GM12875 (cell line): ENCODE measurements around the gene PKIB.

Experiments
- H3K4me3 ChIP-seq: one replicate; pipeline ENCODE4 v1.5.1; 2011; ENCODE audit warnings: low read depth, low read length, control low read depth
- CTCF ChIP-seq: IDR thresholded peaks from 2 replicates; pipeline ENCODE4 v1.5.1; 2011; ENCODE audit warnings: low read depth, mild to moderate bottlenecking, control low read depth, inconsistent platforms, low read length, moderate library complexity, borderline replicate concordance; ENCODE audit not compliant: insufficient read depth

Gene PKIB, protein sequence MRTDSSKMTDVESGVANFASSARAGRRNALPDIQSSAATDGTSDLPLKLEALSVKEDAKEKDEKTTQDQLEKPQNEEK

GRCh38 chr6:122609881-122610689, at the start of gene PKIB:
Gene PKIB, plus strand, starts transcription at chr6:122610405. Its CDS starts 107,390 bp downstream, at chr6:122717795.
- H3K4me3 ChIP-seq, result peak within 1 kb of the TSS; percentile 8
- TF ChIP-seq CTCF, result peak; percentile 35

- no peak for TF ChIP-seq CTCF
- H3K4me3 ChIP-seq, result no peak overlapping the region
Observed at GRCh38 chr6:122563364-122564052, 46.7 kb upstream of the PKIB start.

- H3K4me3 ChIP-seq, result no peak overlapping the region
- no peak for TF ChIP-seq CTCF
Observed at GRCh38 chr6:122564230-122564629, 46.0 kb upstream of the PKIB start.

GRCh38 chr6:122565708-122566107, 44.5 kb upstream of the PKIB start:
- TF ChIP-seq CTCF, result no peak
- H3K4me3 ChIP-seq, result no peak overlapping the region

GRCh38 chr6:122567034-122567433, 43.2 kb upstream of the PKIB start:
- H3K4me3 ChIP-seq, result no peak overlapping the region
- no peak for TF ChIP-seq CTCF

DNA sequence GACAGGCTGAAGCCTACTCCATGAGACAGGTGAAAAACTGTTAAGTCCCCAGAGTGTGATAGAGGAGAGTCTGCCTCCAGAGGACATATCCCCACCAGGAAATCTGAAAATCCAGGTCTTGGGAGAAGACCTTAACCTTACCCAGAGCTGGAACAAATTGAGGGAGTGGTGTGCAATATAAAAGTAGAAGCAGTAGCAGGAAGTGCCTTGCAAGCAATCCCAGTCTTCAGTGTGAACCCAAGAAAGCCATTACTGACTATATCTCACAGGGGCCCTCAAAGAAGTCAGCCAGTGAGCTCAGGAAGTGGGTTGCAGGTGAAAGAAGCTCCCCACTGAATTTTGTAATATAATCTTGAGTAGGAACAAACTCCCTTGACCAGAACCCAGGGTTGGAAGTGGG, 41.9 kb upstream of the PKIB start:
- no peak for TF ChIP-seq CTCF
- no peak overlapping the region for H3K4me3 ChIP-seq

GRCh38 chr6:122568797-122569221, 41.4 kb upstream of the PKIB start:
- H3K4me3 ChIP-seq, result no peak overlapping the region

More at GRCh38 chr6:122568797-122569221, 41.4 kb upstream of the PKIB start:
- TF ChIP-seq CTCF, result no peak
